CD4-positive, alpha-beta T cell (primary cell): ENCODE data around the gene MIER3. TPM values are rescaled to one million over a fixed set of nuclear protein-coding genes. Genes with fewer than 3 reads are reported as not detected.

Experiments
- ATAC-seq: fragments of 200-7000 bp; cut with Tn5 transposase; one replicate; pipeline ENCODE4 v1.10.0; 2022; ENCODE audit warnings: mild to moderate bottlenecking; ENCODE audit not compliant: poor library complexity
- CTCF ChIA-PET: fragments of 350-600 bp; sonication (Branson Sonifier 250); formaldehyde crosslinking; loops from one replicate; lab custom pipeline; 2021; ENCODE audit warnings: antibody characterized with exemption, inconsistent platforms; lab: Charles Lee
- POLR2A ChIA-PET: fragments of 350-600 bp; sonication (Branson Sonifier 250); formaldehyde crosslinking; loops from one replicate; lab custom pipeline; 2021; ENCODE audit warnings: antibody characterized with exemption, inconsistent platforms; lab: Charles Lee
- DNase-seq, 14 experiments: peaks; one replicate each; pipeline ENCODE4 v3.0.0-alpha.2; 2013 to 2020; ENCODE audit warnings: mixed read lengths in 2 of 14
- H3K27ac ChIP-seq, 2 donors: one replicate each; pipeline versions ENCODE4 v1.5.1 to v1.7.0; 2013; ENCODE audit warnings: low read length in 2 of 2, low read depth in 1 of 2, mild to moderate bottlenecking in 1 of 2
- H3K27me3 ChIP-seq, 2 experiments: 1 replicate in 1 of 2; 2 replicates in 1 of 2; pipeline versions ENCODE4 v1.6.1 to v1.7.0; 2013; ENCODE audit warnings: low read length in 2 of 2, control low read depth in 1 of 2, mild to moderate bottlenecking in 1 of 2, moderate library complexity in 1 of 2; ENCODE audit not compliant: insufficient read depth in 2 of 2, control insufficient read depth in 1 of 2
- H3K36me3 ChIP-seq: one replicate; pipeline ENCODE4 v1.6.1; 2013; ENCODE audit warnings: low read length, control low read depth; ENCODE audit not compliant: insufficient read depth
- H3K4me1 ChIP-seq: one replicate; pipeline ENCODE4 v1.6.1; 2013; ENCODE audit warnings: low read length, control low read depth; ENCODE audit not compliant: insufficient read depth
- H3K4me3 ChIP-seq: one replicate; pipeline ENCODE4 v1.5.1; 2013; ENCODE audit warnings: mild to moderate bottlenecking, low read length, moderate library complexity
- H3K9me3 ChIP-seq, 2 experiments: 1 replicate in 1 of 2; 2 replicates in 1 of 2; pipeline versions ENCODE4 v1.6.1 to v1.7.0; 2013; ENCODE audit warnings: low read length in 2 of 2, mild to moderate bottlenecking in 2 of 2, control low read depth in 1 of 2, moderate library complexity in 1 of 2; ENCODE audit not compliant: control insufficient read depth in 1 of 2, insufficient read depth in 1 of 2
- H3K27ac Mint-ChIP-seq: one replicate; pipeline ENCODE4 v1.8.0; 2020; ENCODE audit warnings: mixed read lengths
- H3K27me3 Mint-ChIP-seq: one replicate; pipeline ENCODE4 v1.8.0; 2021; ENCODE audit warnings: mixed read lengths
- H3K36me3 Mint-ChIP-seq: one replicate; pipeline ENCODE4 v1.8.0; 2021; ENCODE audit warnings: low read depth, mixed read lengths
- H3K4me1 Mint-ChIP-seq: one replicate; pipeline ENCODE4 v1.8.0; 2021; ENCODE audit warnings: low read depth, mixed read lengths
- H3K4me3 Mint-ChIP-seq: one replicate; pipeline ENCODE4 v1.8.0; 2020; ENCODE audit warnings: mild to moderate bottlenecking, mixed read lengths
- H3K9me3 Mint-ChIP-seq: one replicate; pipeline ENCODE4 v1.8.0; 2020; ENCODE audit warnings: mixed read lengths
- intact Hi-C, 2 experiments: fragments of 100-400 bp; cut with DNase I in 1 of 2; cut with micrococcal nuclease in 1 of 2; formaldehyde crosslinking; loops; one replicate each; pipeline versions ENCODE4 v1.15.1 to v1.9.0; 2023 to 2025; cut with DNase I, micrococcal nuclease
- total RNA-seq, 174 experiments: library from RNA in 2 of 174; stranded (reverse) in 2 of 174; gene quantifications; one replicate each; pipeline ENCODE4 v1.2.3 and lab custom pipeline; 2021 to 2026
- TF ChIP-seq, protein P1 (sequence below): fragments of 200-600 bp; IDR thresholded peaks from one replicate; pipeline ENCODE4 v1.8.0; 2022; ENCODE audit warnings: antibody characterized with exemption, mild to moderate bottlenecking

MIER3 gene
- total RNA-seq, 2 experiments from 2014 or later: 25.9 to 26.1 TPM

DNA sequence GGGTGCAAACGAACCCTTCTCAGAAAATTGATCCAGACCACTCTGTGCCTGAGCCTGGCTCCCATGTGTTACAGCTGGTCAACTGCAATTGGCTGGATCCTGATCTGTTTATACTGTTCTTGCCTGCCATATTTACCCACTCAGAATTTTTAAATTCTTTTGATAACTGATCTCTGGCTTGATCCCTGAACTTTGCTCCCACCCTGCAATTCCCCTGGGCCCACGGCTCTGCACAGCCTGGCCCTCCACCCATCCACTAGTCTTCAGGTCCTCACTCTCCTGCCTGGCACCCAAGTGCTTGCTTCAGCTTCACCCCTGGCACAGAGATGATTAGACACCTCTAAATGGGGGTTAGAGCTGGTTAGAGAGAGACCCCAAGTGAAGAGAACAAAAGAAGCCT lies 25.9 kb upstream of the MIER3 start:
- no peak for DNase-seq
- no peaks in the 10 kb centered on the region for H3K36me3 Mint-ChIP-seq
- ChIA-PET POLR2A (no interaction called here), CTCF (no interaction called here)
- no peaks in the 10 kb centered on the region for H3K4me1 Mint-ChIP-seq
- no peaks in the 10 kb centered on the region for H3K27me3 ChIP-seq
- no peaks in the 10 kb centered on the region for H3K27me3 Mint-ChIP-seq
- no peak overlapping the region for H3K4me3 ChIP-seq
- H3K27ac ChIP-seq: no peak overlapping the region
- intact Hi-C loops: no loop called here
- no peaks in the 10 kb centered on the region for H3K9me3 Mint-ChIP-seq
- no peaks in the 10 kb centered on the region for H3K9me3 ChIP-seq
- no peak for ATAC-seq
- no peak overlapping the region for H3K27ac Mint-ChIP-seq
- no peaks in the 10 kb centered on the region for H3K4me1 ChIP-seq
- H3K4me3 Mint-ChIP-seq: no peak overlapping the region
- H3K36me3 ChIP-seq: no peaks in the 10 kb centered on the region
- TF ChIP-seq, protein P1, sequence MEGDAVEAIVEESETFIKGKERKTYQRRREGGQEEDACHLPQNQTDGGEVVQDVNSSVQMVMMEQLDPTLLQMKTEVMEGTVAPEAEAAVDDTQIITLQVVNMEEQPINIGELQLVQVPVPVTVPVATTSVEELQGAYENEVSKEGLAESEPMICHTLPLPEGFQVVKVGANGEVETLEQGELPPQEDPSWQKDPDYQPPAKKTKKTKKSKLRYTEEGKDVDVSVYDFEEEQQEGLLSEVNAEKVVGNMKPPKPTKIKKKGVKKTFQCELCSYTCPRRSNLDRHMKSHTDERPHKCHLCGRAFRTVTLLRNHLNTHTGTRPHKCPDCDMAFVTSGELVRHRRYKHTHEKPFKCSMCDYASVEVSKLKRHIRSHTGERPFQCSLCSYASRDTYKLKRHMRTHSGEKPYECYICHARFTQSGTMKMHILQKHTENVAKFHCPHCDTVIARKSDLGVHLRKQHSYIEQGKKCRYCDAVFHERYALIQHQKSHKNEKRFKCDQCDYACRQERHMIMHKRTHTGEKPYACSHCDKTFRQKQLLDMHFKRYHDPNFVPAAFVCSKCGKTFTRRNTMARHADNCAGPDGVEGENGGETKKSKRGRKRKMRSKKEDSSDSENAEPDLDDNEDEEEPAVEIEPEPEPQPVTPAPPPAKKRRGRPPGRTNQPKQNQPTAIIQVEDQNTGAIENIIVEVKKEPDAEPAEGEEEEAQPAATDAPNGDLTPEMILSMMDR: no peak

- intact Hi-C loops: no loop called here
- no peaks in the 10 kb centered on the region for H3K27me3 Mint-ChIP-seq
- CTCF ChIA-PET: no interaction called here
- no peaks in the 10 kb centered on the region for H3K9me3 Mint-ChIP-seq
- Histone ChIP-seq H3K4me3 (no peak overlapping the region), H3K36me3 (no peaks in the 10 kb centered on the region), H3K27me3 (no peaks in the 10 kb centered on the region), H3K4me1 (no peaks in the 10 kb centered on the region), H3K9me3 (no peaks in the 10 kb centered on the region), H3K27ac (no peak overlapping the region)
- no peak for ATAC-seq
- H3K4me3 Mint-ChIP-seq: no peak overlapping the region
- H3K36me3 Mint-ChIP-seq: no peaks in the 10 kb centered on the region
- TF ChIP-seq, protein P1: no peak
- H3K4me1 Mint-ChIP-seq: no peaks in the 10 kb centered on the region
- no peak overlapping the region for H3K27ac Mint-ChIP-seq
- DNase-seq: no peak
- POLR2A ChIA-PET: no interaction called here
These were observed 25.1 kb upstream of the MIER3 start for GRCh38 chr5:56977021-56977420.

GRCh38 chr5:56974241-56974640 lies 22.3 kb upstream of the MIER3 start:
- H3K27ac ChIP-seq: no peak overlapping the region
- H3K4me3 ChIP-seq: no peak overlapping the region
- H3K4me1 Mint-ChIP-seq: no peaks in the 10 kb centered on the region
- no peak for ATAC-seq
- intact Hi-C loops: no loop called here
- H3K9me3 Mint-ChIP-seq: no peaks in the 10 kb centered on the region
- no peaks in the 10 kb centered on the region for H3K9me3 ChIP-seq
- no peak overlapping the region for H3K4me3 Mint-ChIP-seq
- H3K27me3 ChIP-seq: no peaks in the 10 kb centered on the region
- no peaks in the 10 kb centered on the region for H3K36me3 Mint-ChIP-seq
- H3K27me3 Mint-ChIP-seq: peaks cover 8% of the 10 kb centered on the region
- ChIA-PET POLR2A (no interaction called here), CTCF (no interaction called here)
- no peak for DNase-seq
- H3K27ac Mint-ChIP-seq: no peak overlapping the region
- H3K36me3 ChIP-seq: no peaks in the 10 kb centered on the region
- TF ChIP-seq, protein P1: no peak
- H3K4me1 ChIP-seq: no peaks in the 10 kb centered on the region
